Gastroesophageal sphincter (tissue), 4 donors: ENCODE data around the gene PHLDA2. TPM values are rescaled to one million over a fixed set of nuclear protein-coding genes. Genes with fewer than 3 reads are reported as not detected.

Experiments
- ATAC-seq: fragments of 150-250 bp; one replicate; pipeline ENCODE4 v1.9.1; 2016; ENCODE audit warnings: mild to moderate bottlenecking, moderate library complexity
- H3K27ac ChIP-seq, 4 donors: fragments of 200-600 bp; sonication (generic) in 3 of 4; 1 replicate in 3 of 4; 2 replicates in 1 of 4; pipeline ENCODE4 v1.5.1; 2016 to 2019
- H3K27me3 ChIP-seq: fragments of 200-600 bp; sonication (generic); one replicate; pipeline ENCODE4 v1.5.1; 2019
- H3K36me3 ChIP-seq, 2 donors: fragments of 200-600 bp; sonication (generic); one replicate each; pipeline ENCODE4 v1.5.1; 2019; ENCODE audit warnings: control low read depth in 1 of 2
- H3K4me1 ChIP-seq, 3 donors: fragments of 200-600 bp; sonication (generic); 1 replicate in 2 of 3; 2 replicates in 1 of 3; pipeline ENCODE4 v1.5.1; 2016 to 2019; ENCODE audit warnings: control low read depth in 2 of 3
- H3K4me3 ChIP-seq, 2 donors: fragments of 200-600 bp; sonication (generic); one replicate each; pipeline ENCODE4 v1.5.1; 2019; ENCODE audit warnings: mild to moderate bottlenecking in 1 of 2, moderate library complexity in 1 of 2
- H3K9me3 ChIP-seq, 3 donors: fragments of 200-600 bp; sonication (generic); one replicate each; pipeline ENCODE4 v1.5.1; 2017 to 2019; ENCODE audit warnings: control low read depth in 2 of 3
- EP300 ChIP-seq: sonication (generic); formaldehyde crosslinking; IDR thresholded peaks from one replicate; pipeline ENCODE4 v1.6.1; 2017; ENCODE audit warnings: antibody characterized with exemption, mild to moderate bottlenecking
- POLR2A ChIP-seq, 2 donors: fragments of 450-650 bp; IDR thresholded peaks; one replicate each; pipeline ENCODE4 v1.6.1; 2017; ENCODE audit warnings: antibody characterized with exemption in 2 of 2, mild to moderate bottlenecking in 2 of 2, moderate library complexity in 1 of 2
- POLR2AphosphoS5 ChIP-seq: sonication (generic); formaldehyde crosslinking; IDR thresholded peaks from one replicate; pipeline ENCODE4 v1.6.1; 2017; ENCODE audit warnings: antibody characterized with exemption
- WGBS, 2 donors: methylation state at CpG; one replicate each; pipeline ENCODE4 v1.1.5; 2018; ENCODE audit warnings: low coverage in 1 of 2; 5-methylcytosine and 5-hydroxymethylcytosine counted together
- total RNA-seq, 4 donors: library from RNA; depleted of rRNA; stranded (reverse); fragments of >200 nt; gene quantifications; one replicate each; pipeline ENCODE4 v1.1.0, GENCODE V29; 2016
- TF ChIP-seq, protein P1 (sequence below), 4 experiments: fragments of 200-600 bp in 2 of 4; fragments of 450-650 bp in 2 of 4; sonication (generic) in 1 of 4; IDR thresholded peaks; one replicate each; pipeline ENCODE4 v1.5.1; 2017 to 2019; ENCODE audit warnings: antibody characterized with exemption in 4 of 4, mild to moderate bottlenecking in 2 of 4, moderate library complexity in 2 of 4

Gene PHLDA2
- total RNA-seq, 4 donors from 2014 or later, result 0.82 to 5.0 (median 1.9) TPM; not detected in 1

GRCh38 chr11:2961080-2961479 lies 31.9 kb upstream of the PHLDA2 start:
- H3K4me3 ChIP-seq, result no peak overlapping the region
- no peaks in the 10 kb centered on the region for H3K27me3 ChIP-seq
- ATAC-seq, result no peak
- H3K9me3 ChIP-seq, result no peaks in the 10 kb centered on the region
- no peak overlapping the region for H3K27ac ChIP-seq
- TF ChIP-seq EP300 (no peak), POLR2AphosphoS5 (no peak), POLR2A (IDR thresholded peaks at IDR 0.05) (no peak)
- TF ChIP-seq, protein P1, sequence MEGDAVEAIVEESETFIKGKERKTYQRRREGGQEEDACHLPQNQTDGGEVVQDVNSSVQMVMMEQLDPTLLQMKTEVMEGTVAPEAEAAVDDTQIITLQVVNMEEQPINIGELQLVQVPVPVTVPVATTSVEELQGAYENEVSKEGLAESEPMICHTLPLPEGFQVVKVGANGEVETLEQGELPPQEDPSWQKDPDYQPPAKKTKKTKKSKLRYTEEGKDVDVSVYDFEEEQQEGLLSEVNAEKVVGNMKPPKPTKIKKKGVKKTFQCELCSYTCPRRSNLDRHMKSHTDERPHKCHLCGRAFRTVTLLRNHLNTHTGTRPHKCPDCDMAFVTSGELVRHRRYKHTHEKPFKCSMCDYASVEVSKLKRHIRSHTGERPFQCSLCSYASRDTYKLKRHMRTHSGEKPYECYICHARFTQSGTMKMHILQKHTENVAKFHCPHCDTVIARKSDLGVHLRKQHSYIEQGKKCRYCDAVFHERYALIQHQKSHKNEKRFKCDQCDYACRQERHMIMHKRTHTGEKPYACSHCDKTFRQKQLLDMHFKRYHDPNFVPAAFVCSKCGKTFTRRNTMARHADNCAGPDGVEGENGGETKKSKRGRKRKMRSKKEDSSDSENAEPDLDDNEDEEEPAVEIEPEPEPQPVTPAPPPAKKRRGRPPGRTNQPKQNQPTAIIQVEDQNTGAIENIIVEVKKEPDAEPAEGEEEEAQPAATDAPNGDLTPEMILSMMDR (IDR thresholded peaks at IDR 0.05), result no peak
- no peaks in the 10 kb centered on the region for H3K4me1 ChIP-seq
- H3K36me3 ChIP-seq, result peaks cover 0 to 100% of the 10 kb centered on the region in 2 donors
- WGBS, 2 donors, result 75 to 83% methylated on average over 2 to 4 of the region's 5 CpGs

GRCh38 chr11:2960139-2960538 lies 30.9 kb upstream of the PHLDA2 start:
- TF ChIP-seq POLR2AphosphoS5 (no peak), EP300 (no peak)
- TF ChIP-seq, protein P1 (IDR thresholded peaks at IDR 0.05), result no peak
- Histone ChIP-seq H3K4me3 (no peak overlapping the region), H3K27me3 (no peaks in the 10 kb centered on the region), H3K4me1 (no peaks in the 10 kb centered on the region), H3K36me3 (peaks cover 0 to 100% of the 10 kb centered on the region in 2 donors), H3K9me3 (no peaks in the 10 kb centered on the region), H3K27ac (no peak overlapping the region)
- whole genome bisulfite sequencing, 2 donors, result 95 to 100% methylated on average over 3 of the region's 7 CpGs
- ATAC-seq, result no peak

- Histone ChIP-seq H3K4me1 (no peaks in the 10 kb centered on the region), H3K27me3 (no peaks in the 10 kb centered on the region), H3K27ac (no peak overlapping the region), H3K9me3 (no peaks in the 10 kb centered on the region), H3K36me3 (peaks cover 0 to 100% of the 10 kb centered on the region in 2 donors), H3K4me3 (no peak overlapping the region)
- TF ChIP-seq EP300 (no peak), POLR2A (IDR thresholded peaks at IDR 0.05) (no peak), POLR2AphosphoS5 (no peak)
- TF ChIP-seq, protein P1 (IDR thresholded peaks at IDR 0.05), result no peak
- WGBS, 2 donors, result 58 to 66% methylated on average over 3 of the region's 3 CpGs
- ATAC-seq, result no peak
Measured at GRCh38 chr11:2958251-2958650, 29.0 kb upstream of the PHLDA2 start.

- no peak overlapping the region for H3K27ac ChIP-seq
- H3K27me3 ChIP-seq, result no peaks in the 10 kb centered on the region
- H3K4me1 ChIP-seq, result peaks cover 0 to 10% (median 0%) of the 10 kb centered on the region in 3 donors
- H3K4me3 ChIP-seq, result no peak overlapping the region
- WGBS, 2 donors, result 75 to 80% methylated on average over 2 to 6 of the region's 6 CpGs
- no peaks in the 10 kb centered on the region for H3K9me3 ChIP-seq
- ATAC-seq, result no peak
- TF ChIP-seq, protein P1 (IDR thresholded peaks at IDR 0.05), result no peak
- TF ChIP-seq POLR2A (IDR thresholded peaks at IDR 0.05), result no peak
- no peak for TF ChIP-seq EP300
- no peak for TF ChIP-seq POLR2AphosphoS5
- H3K36me3 ChIP-seq, result peaks cover 0 to 100% of the 10 kb centered on the region in 2 donors
Measured at GRCh38 chr11:2955906-2956476, 26.8 kb upstream of the PHLDA2 start.

- H3K27me3 ChIP-seq, result no peaks in the 10 kb centered on the region
- 88% methylated on average over 6 of the region's 6 CpGs; no CpG with 5 or more reads in 1 of the 2 donors for WGBS, 2 donors
- ATAC-seq, result no peak
- H3K4me1 ChIP-seq, result peaks cover 0 to 10% (median 0%) of the 10 kb centered on the region in 3 donors
- H3K9me3 ChIP-seq, result no peaks in the 10 kb centered on the region
- no peak overlapping the region for H3K4me3 ChIP-seq
- H3K27ac ChIP-seq, result no peak overlapping the region
- TF ChIP-seq, protein P1 (IDR thresholded peaks at IDR 0.05), result no peak
- TF ChIP-seq POLR2AphosphoS5 (no peak), EP300 (no peak), POLR2A (IDR thresholded peaks at IDR 0.05) (no peak)
- H3K36me3 ChIP-seq, result peaks cover 0 to 100% of the 10 kb centered on the region in 2 donors
Measured at GRCh38 chr11:2954263-2954662, 25.0 kb upstream of the PHLDA2 start.
